ENCODE data around the gene MYCBP2. TPM values are rescaled to one million over a fixed set of nuclear protein-coding genes. Genes with fewer than 3 reads are reported as not detected.

Gene MYCBP2
- polyA plus RNA-seq, 1 of the 3 experiments (the other 2 are of a cell fraction) = 18.5 TPM

- TF ChIP-seq JUND (IDR thresholded peaks at IDR 0.05) (no peak), YY1 (IDR thresholded peaks at IDR 0.05; ENCODE audit: low read depth) (no peak), RAD21 (IDR thresholded peaks at IDR 0.05; ENCODE audit: low read length) (no peak), ZBTB33 (IDR thresholded peaks at IDR 0.05; ENCODE audit: borderline replicate concordance, low read depth) (no peak)
These were observed 20.4 kb downstream of the MYCBP2 start (continued) for GRCh38 chr13:77306458-77306857.

DNA sequence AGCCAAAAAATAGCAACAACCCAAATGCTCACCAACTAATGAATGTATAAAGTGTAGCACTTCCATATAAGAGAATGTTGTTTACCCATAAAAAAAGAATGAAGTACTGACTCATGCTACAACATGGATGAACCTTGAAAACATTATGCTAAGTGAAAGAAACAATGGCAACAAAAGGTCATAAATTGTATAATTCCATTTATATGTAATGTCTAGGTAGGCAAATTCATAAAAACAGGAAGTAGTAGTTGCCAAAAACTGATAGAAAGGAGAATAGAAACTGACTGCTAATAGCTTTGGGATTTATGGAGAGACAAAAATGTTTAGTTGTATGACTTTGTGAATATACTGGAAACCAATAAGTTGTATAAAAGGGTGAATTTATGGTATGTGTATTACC lies 21.6 kb downstream of the MYCBP2 start:
- H2AFZ ChIP-seq (ENCODE audit: low read depth) = no peak overlapping the region
- TF ChIP-seq RXRA (IDR thresholded peaks at IDR 0.05; ENCODE audit: borderline replicate concordance, low read depth) (no peak), GABPA (IDR thresholded peaks at IDR 0.05; ENCODE audit: low read depth) (no peak), REST (IDR thresholded peaks at IDR 0.05; ENCODE audit: low read depth, low read length) (no peak), RAD21 (IDR thresholded peaks at IDR 0.05; ENCODE audit: low read length) (no peak)
- TF ChIP-seq, protein P1, sequence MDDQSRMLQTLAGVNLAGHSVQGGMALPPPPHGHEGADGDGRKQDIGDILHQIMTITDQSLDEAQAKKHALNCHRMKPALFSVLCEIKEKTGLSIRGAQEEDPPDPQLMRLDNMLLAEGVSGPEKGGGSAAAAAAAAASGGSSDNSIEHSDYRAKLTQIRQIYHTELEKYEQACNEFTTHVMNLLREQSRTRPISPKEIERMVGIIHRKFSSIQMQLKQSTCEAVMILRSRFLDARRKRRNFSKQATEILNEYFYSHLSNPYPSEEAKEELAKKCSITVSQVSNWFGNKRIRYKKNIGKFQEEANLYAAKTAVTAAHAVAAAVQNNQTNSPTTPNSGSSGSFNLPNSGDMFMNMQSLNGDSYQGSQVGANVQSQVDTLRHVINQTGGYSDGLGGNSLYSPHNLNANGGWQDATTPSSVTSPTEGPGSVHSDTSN (IDR thresholded peaks at IDR 0.05) = no peak
- DNase-seq = no peak
- H3K79me2 ChIP-seq (ENCODE audit: insufficient read depth) = peaks cover 85% of the 10 kb centered on the region
- H3K9me3 ChIP-seq = no peaks in the 10 kb centered on the region
- no peaks in the 10 kb centered on the region for H3K9me2 ChIP-seq
- POLR2A ChIA-PET = no interaction called here
- peaks cover 4% of the 10 kb centered on the region for H4K20me1 ChIP-seq (ENCODE audit: insufficient read depth)
- peaks cover 0 to 4% of the 10 kb centered on the region in 2 experiments for H3K36me3 ChIP-seq (replicated peaks in 1 of 2; ENCODE audit: control insufficient read depth in 1 of 2, insufficient read depth in 2 of 2, low read length in 1 of 2)
- H3K4me2 ChIP-seq = no peak overlapping the region
- CTCF ChIA-PET = no interaction called here
- no peak overlapping the region for H3K4me3 ChIP-seq (ENCODE audit: low read depth in 2 of 2, low read length in 1 of 2)
- no peak overlapping the region for H3K27ac ChIP-seq (ENCODE audit: low read depth in 2 of 2, low read length in 1 of 2)
- H3K4me1 ChIP-seq (ENCODE audit: control insufficient read depth in 1 of 2, insufficient read depth in 2 of 2, low read depth in 1 of 2, low read length in 1 of 2) = peaks cover 0 to 8% of the 10 kb centered on the region in 2 experiments; a peak in 3 of 4 replicates
- no peaks in the 10 kb centered on the region for H3K27me3 ChIP-seq (ENCODE audit: insufficient read depth)
- H3F3A ChIP-seq (replicated peaks; ENCODE audit: insufficient read depth) = peaks cover 10% of the 10 kb centered on the region
- no peak overlapping the region for H3K9ac ChIP-seq
